HG03457 (cell line): Measurements from ENCODE around the gene DHRS12.
"Not testable (repeated sequence)": the region's sequence is repeated elsewhere in the genome, so short reads cannot be mapped to it uniquely, and the experiment has no call there.

Experiments
- ATAC-seq: cut with Tn5 transposase; IDR thresholded peaks from one replicate; pipeline ENCODE4 v1.9.1; 2021; ENCODE audit warnings: moderate number of reproducible peaks; ENCODE audit not compliant: unreplicated experiment

The DHRS12 gene

GRCh38 chr13:51828730-51829567, 25.0 kb upstream of the DHRS12 start:
- ATAC-seq: no peak

GRCh38 chr13:51827254-51827653, 23.3 kb upstream of the DHRS12 start:
- no peak for ATAC-seq

GRCh38 chr13:51826606-51827005, 22.6 kb upstream of the DHRS12 start:
- no peak for ATAC-seq

DNA sequence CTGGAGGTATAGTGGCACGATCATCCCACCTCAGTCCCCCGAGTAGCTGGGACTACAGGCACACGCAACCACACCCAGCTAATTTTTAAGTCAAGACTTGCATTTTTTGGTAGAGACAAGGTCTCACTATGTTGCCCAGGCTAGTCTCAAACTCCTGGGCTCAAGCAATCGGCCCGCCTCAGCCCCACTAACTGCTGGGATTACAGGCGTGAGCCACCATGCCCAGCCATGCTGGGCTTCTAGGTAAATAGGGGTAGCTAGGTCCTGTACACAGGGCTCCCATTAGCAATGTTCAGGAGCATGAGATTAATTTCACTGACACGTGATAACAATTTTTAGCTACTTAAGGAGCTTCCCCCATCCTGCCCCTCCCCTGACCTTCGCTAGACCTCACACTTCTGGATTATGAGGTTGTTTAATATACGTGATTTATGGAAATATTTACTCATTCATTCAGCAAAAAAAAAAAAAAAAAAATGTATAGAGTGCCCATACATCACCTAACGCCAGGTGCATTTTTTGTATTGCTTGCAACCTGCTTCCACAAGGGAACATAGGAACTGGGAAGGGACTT, 21.8 kb upstream of the DHRS12 start:
- ATAC-seq: no peak

DNA sequence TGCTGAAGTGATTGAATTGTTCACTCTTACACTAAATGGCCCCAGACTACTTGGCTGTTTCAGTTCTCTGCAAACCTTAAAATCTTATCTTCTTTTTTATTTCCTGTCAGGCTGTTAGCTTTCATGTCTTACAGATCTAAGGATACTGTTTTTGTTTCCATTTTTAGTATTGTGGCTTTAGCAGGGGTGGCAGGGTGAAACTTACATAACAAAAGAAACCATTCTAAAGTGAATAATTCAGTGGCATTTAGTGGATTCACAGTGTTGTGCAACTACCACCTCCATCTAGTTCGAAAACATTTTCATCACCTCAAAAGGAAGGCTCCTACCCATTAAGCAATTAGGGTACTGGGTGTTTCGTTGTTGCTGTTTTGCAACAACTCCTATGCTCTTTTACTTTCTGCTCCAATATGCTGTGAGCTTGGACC, 21.2 kb upstream of the DHRS12 start:
- no peak for ATAC-seq

GRCh38 chr13:51824712-51825111, 20.7 kb upstream of the DHRS12 start:
- not testable (repeated sequence) for ATAC-seq

GRCh38 chr13:51823863-51824262, 19.9 kb upstream of the DHRS12 start:
- ATAC-seq: no peak

DNA sequence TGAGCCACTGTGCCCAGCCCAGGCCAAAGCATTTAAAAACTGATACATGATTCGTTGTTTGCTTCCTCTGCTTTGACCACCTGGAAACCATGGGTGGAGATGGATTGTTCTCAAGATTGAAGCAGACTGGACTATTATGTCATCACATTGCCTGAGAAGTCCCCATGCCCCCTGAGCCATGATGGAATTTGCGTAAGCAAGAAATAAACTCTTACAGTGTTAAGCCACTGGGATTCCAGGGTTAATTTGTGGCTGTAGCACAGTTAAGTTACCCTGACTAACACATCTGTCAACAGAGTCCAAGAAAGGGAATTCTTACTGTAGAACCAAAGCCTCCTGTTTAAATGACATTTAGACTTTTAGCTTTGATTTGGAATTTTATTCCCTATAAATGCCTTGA, 19.4 kb upstream of the DHRS12 start:
- no peak for ATAC-seq

GRCh38 chr13:51822106-51822815, 18.3 kb upstream of the DHRS12 start:
- ATAC-seq: no peak

GRCh38 chr13:51821606-51822005, 17.6 kb upstream of the DHRS12 start:
- ATAC-seq: no peak

DNA sequence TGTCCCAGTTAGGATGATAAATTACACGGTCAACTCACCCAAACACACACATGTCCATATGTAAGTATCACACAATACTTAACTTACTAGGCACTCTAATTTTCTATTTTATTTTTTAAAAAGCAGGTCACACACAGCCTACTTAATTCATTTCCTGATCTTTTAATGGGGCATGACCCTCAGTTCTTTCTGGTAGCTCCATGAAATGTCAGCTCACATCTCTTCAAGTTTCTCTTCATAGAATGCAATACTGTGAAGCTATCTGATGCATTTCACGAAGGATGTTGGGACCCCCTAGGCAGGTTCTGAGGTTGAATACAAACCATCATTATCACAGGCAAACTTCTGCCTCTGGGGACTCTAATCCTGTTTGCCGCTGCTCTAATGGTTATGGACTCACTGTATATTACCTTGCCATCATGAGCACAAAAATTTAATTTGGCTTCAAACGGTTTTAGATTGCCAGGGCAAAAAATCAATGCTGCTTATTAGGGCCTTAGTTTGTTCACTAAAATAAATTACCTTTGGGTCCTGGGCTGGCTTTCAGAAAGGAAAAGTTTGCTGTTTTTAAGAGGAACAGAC, 16.1 kb upstream of the DHRS12 start:
- ATAC-seq: no peak

GRCh38 chr13:51819544-51819943, 15.6 kb upstream of the DHRS12 start:
- no peak for ATAC-seq

- no peak for ATAC-seq
Measured at GRCh38 chr13:51818781-51819511, 15.0 kb upstream of the DHRS12 start.

DNA sequence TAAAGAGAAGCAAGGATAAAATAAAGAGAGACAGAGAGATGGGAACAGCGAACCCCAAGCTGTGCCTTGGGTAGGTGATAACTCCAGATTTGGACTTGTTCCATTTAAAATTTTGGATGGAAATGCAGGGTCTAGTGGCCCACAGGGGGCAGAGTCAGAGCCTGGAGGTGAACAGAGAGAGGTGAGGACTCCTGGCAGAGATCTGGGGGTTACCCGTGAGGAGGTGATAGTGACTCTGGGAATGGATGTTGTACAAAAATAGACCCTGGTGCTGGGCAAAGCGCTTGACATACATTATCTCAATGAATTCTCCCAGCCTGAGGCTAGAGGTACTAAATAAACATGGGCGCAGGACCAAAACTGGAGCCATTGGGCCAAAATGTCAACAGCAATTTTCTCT, 14.3 kb upstream of the DHRS12 start:
- ATAC-seq: no peak

DNA sequence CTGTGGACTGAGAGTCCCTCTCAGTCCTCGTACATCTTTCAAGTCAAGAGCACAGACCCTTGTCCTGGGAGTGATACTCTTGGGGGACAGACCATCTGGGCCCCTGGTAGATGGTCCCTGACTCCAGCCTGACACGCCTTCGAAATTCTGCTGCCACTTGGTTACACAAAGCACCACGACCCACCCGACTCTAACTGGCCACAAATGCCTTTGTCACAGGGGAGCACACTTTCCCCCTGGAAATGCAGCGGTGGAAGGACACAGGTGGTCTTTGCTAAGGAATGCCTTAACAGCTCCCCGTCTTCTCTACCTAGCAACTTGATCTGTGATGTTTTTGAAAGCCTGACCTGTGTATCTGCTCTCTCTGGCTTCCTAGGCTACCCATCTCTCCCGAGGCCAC, 13.8 kb upstream of the DHRS12 start:
- no peak for ATAC-seq

DNA sequence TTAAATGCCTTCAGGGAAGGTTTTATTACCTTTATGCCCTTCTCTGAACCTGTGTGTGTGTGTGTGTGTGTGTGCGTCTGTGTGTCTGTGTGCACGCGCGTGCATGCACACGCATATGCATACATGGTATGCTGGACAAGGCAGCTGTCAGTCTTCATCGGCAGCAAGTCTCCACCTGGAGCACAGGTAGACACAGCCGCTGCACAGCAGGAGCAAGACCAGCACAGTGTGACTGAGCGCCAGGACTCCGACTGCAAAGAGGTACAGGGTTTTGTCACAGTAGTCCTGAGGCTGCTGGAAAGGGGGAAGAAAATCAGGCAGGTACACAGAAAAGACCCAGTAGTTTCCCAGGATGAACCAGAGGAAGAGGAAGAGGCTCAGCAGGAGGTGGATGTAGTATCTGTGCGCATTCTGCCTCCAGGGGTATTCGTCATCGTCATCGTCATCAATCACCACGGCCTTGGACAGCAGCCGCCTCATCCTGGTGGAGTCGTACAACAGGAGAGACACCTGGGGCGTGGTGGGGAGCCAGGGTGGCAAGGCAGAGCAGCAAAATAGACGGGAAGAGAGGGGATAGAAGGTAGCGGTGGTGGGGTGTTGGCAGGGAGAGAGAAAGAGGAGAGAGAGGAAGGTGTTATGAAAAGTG, 12.8 kb upstream of the DHRS12 start:
- no peak for ATAC-seq

DNA sequence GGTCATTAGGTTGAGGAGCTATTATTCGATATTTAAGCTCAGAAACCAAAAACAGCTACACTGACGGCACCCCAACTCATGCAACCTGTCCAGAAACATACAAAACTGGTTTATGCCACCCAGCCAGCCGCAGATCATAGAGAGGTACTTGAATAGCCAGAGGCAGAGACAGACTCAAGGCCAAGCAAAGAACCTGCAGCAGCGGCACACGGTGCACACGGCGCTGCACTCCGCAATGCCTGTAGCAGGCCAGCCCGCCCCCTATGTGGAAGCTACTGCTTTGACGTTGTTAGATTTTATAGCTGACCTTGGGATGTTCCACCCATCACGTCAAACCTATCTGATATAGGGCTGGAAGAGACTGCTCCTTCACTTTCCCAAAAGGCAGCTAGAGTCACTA, 11.9 kb upstream of the DHRS12 start:
- no peak for ATAC-seq

GRCh38 chr13:51814825-51815650, 11.1 kb upstream of the DHRS12 start:
- peak; percentile 51 for ATAC-seq

- no peak for ATAC-seq
Measured at GRCh38 chr13:51814071-51814470, 10.1 kb upstream of the DHRS12 start.
